ENCODE data around the gene MAPK8IP1.
"Not testable (repeated sequence)": the region's sequence is repeated elsewhere in the genome, so short reads cannot be mapped to it uniquely, and the experiment has no call there.

MAPK8IP1 gene

GRCh38 chr11:45889555-45889954, 4.1 kb downstream of the MAPK8IP1 start:
- in situ Hi-C loops (cut with MboI; ENCODE audit: low sequenced_read_pairs) = no loop called here

GRCh38 chr11:45889966-45890365, 4.5 kb downstream of the MAPK8IP1 start:
- in situ Hi-C loops (cut with MboI; ENCODE audit: low sequenced_read_pairs) = no loop called here

- in situ Hi-C loops (cut with MboI; ENCODE audit: low sequenced_read_pairs) = no loop called here
Observed at GRCh38 chr11:45890886-45891550, 5.6 kb downstream of the MAPK8IP1 start.

- in situ Hi-C loops (cut with MboI; ENCODE audit: low sequenced_read_pairs) = no loop called here
Observed at GRCh38 chr11:45892856-45893255, 7.4 kb downstream of the MAPK8IP1 start.

GRCh38 chr11:45894555-45895247, 9.2 kb downstream of the MAPK8IP1 start:
- in situ Hi-C loops (cut with MboI; ENCODE audit: low sequenced_read_pairs) = no loop called here

- in situ Hi-C loops (cut with MboI; ENCODE audit: low sequenced_read_pairs) = no loop called here
Observed at GRCh38 chr11:45895553-45896259, 10.3 kb downstream of the MAPK8IP1 start.

- in situ Hi-C loops (cut with MboI; ENCODE audit: low sequenced_read_pairs) = no loop called here
Observed at GRCh38 chr11:45896422-45896984, 11.1 kb downstream of the MAPK8IP1 start.

GRCh38 chr11:45897556-45897955, 12.1 kb downstream of the MAPK8IP1 start:
- in situ Hi-C loops (cut with MboI; ENCODE audit: low sequenced_read_pairs) = no loop called here

GRCh38 chr11:45899086-45899447, 13.6 kb downstream of the MAPK8IP1 start:
- in situ Hi-C loops (cut with MboI; ENCODE audit: low sequenced_read_pairs) = no loop called here

GRCh38 chr11:45899448-45900174, 14.2 kb downstream of the MAPK8IP1 start:
- in situ Hi-C loops (cut with MboI; ENCODE audit: low sequenced_read_pairs) = no loop called here

- in situ Hi-C loops (cut with MboI; ENCODE audit: low sequenced_read_pairs) = not testable (repeated sequence)
Observed at GRCh38 chr11:45900175-45900800, 14.8 kb downstream of the MAPK8IP1 start.

GRCh38 chr11:45900916-45901617, 15.6 kb downstream of the MAPK8IP1 start:
- in situ Hi-C loops (cut with MboI; ENCODE audit: low sequenced_read_pairs) = no loop called here

- in situ Hi-C loops (cut with MboI; ENCODE audit: low sequenced_read_pairs) = no loop called here
Observed at GRCh38 chr11:45901626-45902025, 16.2 kb downstream of the MAPK8IP1 start.

GRCh38 chr11:45902452-45903380, 17.3 kb downstream of the MAPK8IP1 start:
- in situ Hi-C loops (cut with MboI; ENCODE audit: low sequenced_read_pairs) = no loop called here

GRCh38 chr11:45904309-45904915, 19.0 kb downstream of the MAPK8IP1 start:
- in situ Hi-C loops (cut with MboI; ENCODE audit: low sequenced_read_pairs) = no loop called here

- in situ Hi-C loops (cut with MboI; ENCODE audit: low sequenced_read_pairs) = no loop called here
Observed at GRCh38 chr11:45905095-45905494, 19.6 kb downstream of the MAPK8IP1 start.

GRCh38 chr11:45905576-45905975, 20.1 kb downstream of the MAPK8IP1 start:
- in situ Hi-C loops (cut with MboI; ENCODE audit: low sequenced_read_pairs) = not testable (repeated sequence)

GRCh38 chr11:45906096-45906682, 20.7 kb downstream of the MAPK8IP1 start:
- in situ Hi-C loops (cut with MboI; ENCODE audit: low sequenced_read_pairs) = no loop called here

All from HL-60/S4 (cell line).